ENCODE results near the gene SVBP.

Gene SVBP

DNA sequence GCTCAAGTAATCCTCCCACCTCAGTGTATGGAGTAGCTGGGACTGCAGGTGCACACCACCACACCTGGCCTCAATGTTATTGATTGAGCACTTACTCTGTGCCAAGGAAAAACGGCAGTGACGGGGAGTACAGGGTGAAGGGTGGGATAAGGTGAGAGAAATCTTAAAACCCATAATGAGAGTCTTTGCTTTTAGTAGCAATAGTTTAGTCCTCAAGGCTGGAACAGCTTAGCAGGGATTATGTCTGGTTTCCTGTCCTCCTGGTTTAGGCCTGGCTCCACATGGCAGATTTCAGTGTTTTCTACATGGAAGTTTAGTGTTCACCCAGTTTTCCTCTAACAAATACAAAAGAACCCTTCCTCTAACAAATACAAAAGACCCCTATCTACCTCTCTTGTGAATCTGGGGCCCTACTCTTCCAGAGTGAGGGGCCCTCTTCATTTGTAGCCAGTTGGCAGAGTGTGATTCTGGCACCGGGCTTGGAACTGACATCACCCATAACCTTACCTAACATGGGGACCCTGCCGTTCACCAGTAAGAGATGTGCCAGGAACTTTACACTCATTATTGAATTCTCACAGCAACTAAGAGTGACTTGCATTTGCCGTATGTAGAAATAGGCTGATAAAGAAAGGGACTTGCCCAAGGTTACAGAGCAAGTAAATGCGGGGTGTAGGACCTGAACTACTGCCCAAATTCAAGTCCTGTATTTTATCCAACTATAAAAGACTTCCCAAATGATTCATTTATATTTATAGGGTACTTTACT is 36.1 kb upstream of the SVBP start:
- no peak for DNase-seq (ENCODE audit: low read depth, low spot score)
- ChIA-PET CTCF (interaction anchor here (1.0 to 1.2 kb wide), 2 partner anchors 9 to 17 kb away, joined by 3 read pairs; no protein-coding TSS in a partner anchor), POLR2A (no interaction called here)
- H3K4me3 ChIP-seq (ENCODE audit: low read depth, low read length), result no peak overlapping the region
- TF ChIP-seq, protein P1, sequence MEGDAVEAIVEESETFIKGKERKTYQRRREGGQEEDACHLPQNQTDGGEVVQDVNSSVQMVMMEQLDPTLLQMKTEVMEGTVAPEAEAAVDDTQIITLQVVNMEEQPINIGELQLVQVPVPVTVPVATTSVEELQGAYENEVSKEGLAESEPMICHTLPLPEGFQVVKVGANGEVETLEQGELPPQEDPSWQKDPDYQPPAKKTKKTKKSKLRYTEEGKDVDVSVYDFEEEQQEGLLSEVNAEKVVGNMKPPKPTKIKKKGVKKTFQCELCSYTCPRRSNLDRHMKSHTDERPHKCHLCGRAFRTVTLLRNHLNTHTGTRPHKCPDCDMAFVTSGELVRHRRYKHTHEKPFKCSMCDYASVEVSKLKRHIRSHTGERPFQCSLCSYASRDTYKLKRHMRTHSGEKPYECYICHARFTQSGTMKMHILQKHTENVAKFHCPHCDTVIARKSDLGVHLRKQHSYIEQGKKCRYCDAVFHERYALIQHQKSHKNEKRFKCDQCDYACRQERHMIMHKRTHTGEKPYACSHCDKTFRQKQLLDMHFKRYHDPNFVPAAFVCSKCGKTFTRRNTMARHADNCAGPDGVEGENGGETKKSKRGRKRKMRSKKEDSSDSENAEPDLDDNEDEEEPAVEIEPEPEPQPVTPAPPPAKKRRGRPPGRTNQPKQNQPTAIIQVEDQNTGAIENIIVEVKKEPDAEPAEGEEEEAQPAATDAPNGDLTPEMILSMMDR (IDR thresholded peaks at IDR 0.05; ENCODE audit: insufficient read depth, low read length, missing control alignments), result no peak

DNA sequence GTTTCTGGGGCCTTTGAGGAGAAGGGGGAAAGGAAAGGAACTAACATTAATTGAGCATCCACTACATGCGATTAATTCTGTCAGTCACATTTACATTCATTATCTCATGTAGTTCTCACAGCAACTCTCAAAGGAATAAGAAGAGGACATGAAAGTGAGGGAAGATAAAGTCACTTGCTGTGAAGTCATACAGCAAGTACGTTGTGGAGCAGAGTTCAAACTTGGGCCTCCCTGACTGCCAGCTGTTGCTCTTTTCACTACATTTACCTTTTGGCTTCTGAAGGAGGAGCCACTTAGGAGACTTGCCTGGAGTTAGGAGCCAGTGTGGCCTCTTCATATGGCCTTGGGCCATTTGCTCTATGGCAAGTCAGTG is 35.4 kb upstream of the SVBP start:
- DNase-seq (ENCODE audit: low read depth, low spot score), result no peak
- TF ChIP-seq, protein P1 (IDR thresholded peaks at IDR 0.05; ENCODE audit: insufficient read depth, low read length, missing control alignments), result no peak
- POLR2A ChIA-PET, result no interaction called here
- no peak overlapping the region for H3K4me3 ChIP-seq (ENCODE audit: low read depth, low read length)
- CTCF ChIA-PET, result no interaction called here

DNA sequence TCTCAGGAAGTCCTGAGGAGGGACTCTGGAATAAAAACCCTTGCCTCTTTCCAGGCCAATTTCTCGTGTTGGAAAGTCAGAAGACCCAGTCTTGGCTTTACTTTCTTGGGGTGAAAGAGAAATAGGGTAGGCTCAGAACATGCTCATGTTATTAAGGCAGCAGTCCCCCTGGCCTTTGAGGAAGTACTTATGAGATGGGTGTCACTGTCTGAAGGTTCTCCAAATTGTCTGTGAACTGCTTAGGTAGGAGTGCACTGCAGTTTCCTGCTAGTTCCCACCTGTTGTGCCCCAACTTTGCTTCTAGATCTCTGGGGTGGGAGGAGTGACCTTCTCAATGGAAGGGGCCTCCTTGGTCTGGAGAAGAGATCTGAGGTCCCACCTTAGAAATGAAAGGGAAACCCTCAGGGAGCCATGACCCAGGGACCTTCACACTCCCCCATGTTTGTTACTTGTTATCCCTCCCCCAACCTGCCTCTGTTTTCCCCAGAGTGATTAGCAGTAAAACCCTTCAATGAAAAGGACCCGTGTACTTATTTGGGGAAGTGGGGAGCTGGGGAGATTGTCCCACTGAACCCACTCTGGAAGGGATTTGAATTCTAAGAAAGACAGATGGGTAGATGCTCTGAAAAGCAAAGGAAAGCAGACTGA is 34.9 kb upstream of the SVBP start:
- CTCF ChIA-PET, result interaction anchor here (0.7 kb wide), 1 partner anchor 10 kb away, joined by 3 read pairs; no protein-coding TSS in a partner anchor
- TF ChIP-seq, protein P1 (IDR thresholded peaks at IDR 0.05; ENCODE audit: insufficient read depth, low read length, missing control alignments), result no peak
- no peak for DNase-seq (ENCODE audit: low read depth, low spot score)
- POLR2A ChIA-PET, result no interaction called here
- no peak overlapping the region for H3K4me3 ChIP-seq (ENCODE audit: low read depth, low read length)

DNA sequence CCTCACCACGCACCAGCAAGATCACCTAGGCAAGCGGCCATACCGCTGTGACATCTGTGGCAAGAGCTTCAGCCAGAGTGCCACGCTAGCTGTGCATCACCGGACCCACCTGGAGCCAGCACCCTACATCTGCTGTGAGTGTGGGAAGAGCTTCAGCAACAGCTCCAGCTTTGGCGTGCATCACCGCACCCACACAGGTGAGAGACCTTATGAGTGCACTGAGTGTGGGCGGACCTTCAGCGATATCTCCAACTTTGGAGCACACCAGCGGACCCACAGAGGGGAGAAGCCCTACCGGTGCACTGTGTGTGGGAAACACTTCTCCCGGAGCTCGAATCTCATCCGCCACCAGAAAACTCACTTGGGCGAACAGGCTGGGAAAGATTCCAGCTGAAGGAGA is 34.2 kb upstream of the SVBP start:
- ChIA-PET POLR2A (interaction anchor here (0.6 kb wide), 1 partner anchor 66 kb away, joined by 3 read pairs; no protein-coding TSS in a partner anchor), CTCF (interaction anchor here (0.7 to 1.3 kb wide), 2 partner anchors 11 to 71 kb away, joined by 3 read pairs; no protein-coding TSS in a partner anchor)
- H3K4me3 ChIP-seq (ENCODE audit: low read depth, low read length), result no peak overlapping the region
- DNase-seq (ENCODE audit: low read depth, low spot score), result no peak
- TF ChIP-seq, protein P1 (IDR thresholded peaks at IDR 0.05; ENCODE audit: insufficient read depth, low read length, missing control alignments), result no peak

DNA sequence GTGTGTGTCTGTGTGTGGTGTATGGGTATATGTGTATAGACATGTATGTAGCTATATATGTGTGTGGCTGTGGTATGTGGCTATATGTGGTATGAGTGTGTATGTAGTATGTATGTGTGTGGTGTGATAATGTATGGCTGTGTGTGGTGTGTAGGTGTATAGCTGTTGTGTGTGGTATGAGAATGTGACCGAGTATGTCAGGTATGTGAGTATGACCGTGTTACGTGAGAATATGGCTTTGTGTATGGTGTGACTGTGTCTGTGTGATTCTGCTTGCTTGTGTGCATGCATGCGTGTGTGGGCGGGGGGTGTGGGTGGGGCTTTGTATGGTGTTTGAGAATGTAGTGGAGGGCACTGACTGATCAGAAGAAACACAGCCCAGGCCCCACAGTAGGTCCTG is 32.7 kb upstream of the SVBP start:
- TF ChIP-seq, protein P1 (IDR thresholded peaks at IDR 0.05; ENCODE audit: insufficient read depth, low read length, missing control alignments), result no peak
- ChIA-PET POLR2A (no interaction called here), CTCF (no interaction called here)
- H3K4me3 ChIP-seq (ENCODE audit: low read depth, low read length), result no peak overlapping the region
- DNase-seq (ENCODE audit: low read depth, low spot score), result no peak

DNA sequence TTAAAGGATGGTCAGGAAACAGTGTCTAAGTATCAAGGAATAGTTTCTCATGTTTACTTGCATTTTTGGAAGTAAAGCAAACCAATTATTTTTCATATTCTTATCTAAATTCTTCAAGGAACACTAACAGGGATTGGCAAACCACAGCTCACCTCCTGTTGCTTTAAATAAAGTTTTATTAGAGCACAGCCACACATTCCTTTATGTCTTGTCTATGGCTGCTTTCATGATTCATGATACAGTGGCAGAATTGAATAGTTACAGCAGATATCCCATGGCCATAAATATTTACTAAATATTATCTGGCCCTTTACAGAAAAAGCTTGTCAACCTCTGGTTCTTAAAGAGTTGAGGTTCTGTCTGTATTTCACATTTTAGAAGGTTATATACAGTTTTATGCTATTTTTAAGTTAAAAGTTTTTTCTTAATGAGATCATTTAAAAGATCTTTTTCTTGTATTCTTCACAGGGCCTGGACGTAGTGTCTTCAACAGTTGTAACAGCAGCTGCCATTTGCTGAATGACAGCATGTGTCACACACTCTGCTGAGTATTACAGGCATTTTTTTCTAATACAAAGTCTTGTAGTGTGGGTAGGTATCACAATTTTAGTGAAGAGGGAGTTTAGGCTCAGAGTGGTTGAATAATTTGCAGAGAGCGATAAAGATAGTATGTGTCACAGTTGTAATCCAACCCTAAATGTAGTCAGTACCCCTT is 31.8 kb upstream of the SVBP start:
- TF ChIP-seq, protein P1 (IDR thresholded peaks at IDR 0.05; ENCODE audit: insufficient read depth, low read length, missing control alignments), result no peak
- no peak overlapping the region for H3K4me3 ChIP-seq (ENCODE audit: low read depth, low read length)
- CTCF ChIA-PET, result interaction anchor here (1.2 to 2.7 kb wide), 2 partner anchors 13 to 225 kb away, joined by 3 to 13 read pairs; no protein-coding TSS in a partner anchor
- POLR2A ChIA-PET, result no interaction called here
- DNase-seq (ENCODE audit: low read depth, low spot score), result no peak
